ENCODE results near the gene FAM13A.

DNA sequence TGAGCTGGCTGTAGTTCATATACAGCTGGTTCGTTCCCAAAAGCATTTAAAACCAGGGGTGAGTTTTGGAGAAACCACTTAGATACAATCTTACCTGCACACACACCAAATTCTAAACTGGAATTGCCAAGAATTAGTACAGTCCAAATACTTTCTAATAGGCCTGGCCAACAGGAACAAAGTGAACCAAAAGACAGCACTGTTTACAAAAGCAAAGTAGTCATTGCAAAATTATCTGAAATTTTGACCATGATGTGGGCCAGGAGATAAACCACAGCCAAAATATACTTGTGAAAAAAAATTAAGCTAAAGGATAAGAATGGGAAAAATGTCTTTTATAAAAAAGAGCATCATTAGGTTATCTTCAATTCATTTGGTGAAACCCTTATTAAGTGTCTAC, 321.4 kb downstream of the FAM13A start:
- TF ChIP-seq, protein P1, sequence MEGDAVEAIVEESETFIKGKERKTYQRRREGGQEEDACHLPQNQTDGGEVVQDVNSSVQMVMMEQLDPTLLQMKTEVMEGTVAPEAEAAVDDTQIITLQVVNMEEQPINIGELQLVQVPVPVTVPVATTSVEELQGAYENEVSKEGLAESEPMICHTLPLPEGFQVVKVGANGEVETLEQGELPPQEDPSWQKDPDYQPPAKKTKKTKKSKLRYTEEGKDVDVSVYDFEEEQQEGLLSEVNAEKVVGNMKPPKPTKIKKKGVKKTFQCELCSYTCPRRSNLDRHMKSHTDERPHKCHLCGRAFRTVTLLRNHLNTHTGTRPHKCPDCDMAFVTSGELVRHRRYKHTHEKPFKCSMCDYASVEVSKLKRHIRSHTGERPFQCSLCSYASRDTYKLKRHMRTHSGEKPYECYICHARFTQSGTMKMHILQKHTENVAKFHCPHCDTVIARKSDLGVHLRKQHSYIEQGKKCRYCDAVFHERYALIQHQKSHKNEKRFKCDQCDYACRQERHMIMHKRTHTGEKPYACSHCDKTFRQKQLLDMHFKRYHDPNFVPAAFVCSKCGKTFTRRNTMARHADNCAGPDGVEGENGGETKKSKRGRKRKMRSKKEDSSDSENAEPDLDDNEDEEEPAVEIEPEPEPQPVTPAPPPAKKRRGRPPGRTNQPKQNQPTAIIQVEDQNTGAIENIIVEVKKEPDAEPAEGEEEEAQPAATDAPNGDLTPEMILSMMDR (IDR thresholded peaks at IDR 0.05) = no peak
- no peak for TF ChIP-seq POLR2A (IDR thresholded peaks at IDR 0.05)

Data from prostate gland (tissue), 2 donors.